GM12878 (cell line): ENCODE data around the gene TSR3. TPM values are rescaled to one million over a fixed set of nuclear protein-coding genes. Genes with fewer than 3 reads are reported as not detected.

Source experiments
- ATAC-seq: fragments of 200-7000 bp; cut with Tn5 transposase; 3 replicates; pipeline ENCODE4 v1.9.1; 2020; ENCODE audit warnings: mild to moderate bottlenecking, moderate library complexity
- BruUV-seq: library from RNA; stranded (reverse); fragments of 400-500 nt; replicated peaks from 2 replicates; lab custom pipeline; 2021; lab: Mats Ljungman, UMichigan
- CTCF ChIA-PET: fragments of 300-600 bp; sonication (Branson Sonifier 250); formaldehyde crosslinking; extraction: SDS; loops from one replicate; lab custom pipeline; 2021; ENCODE audit warnings: inconsistent platforms; lab: Yijun Ruan, JAX
- POLR2A ChIA-PET: fragments of 350-600 bp; formaldehyde crosslinking; extraction: SDS; loops from one replicate; lab custom pipeline; 2021; ENCODE audit warnings: inconsistent platforms; lab: Charles Lee
- RAD21 ChIA-PET: fragments of 300-600 bp; sonication (Branson Sonifier 250); formaldehyde crosslinking; loops from one replicate; lab custom pipeline; 2023; ENCODE audit warnings: antibody characterized with exemption; ENCODE audit not compliant: unreplicated experiment; lab: Charles Lee
- SMC1A ChIA-PET: fragments of 300-600 bp; sonication (Branson Sonifier 250); formaldehyde crosslinking; loops from one replicate; lab custom pipeline; 2023; ENCODE audit not compliant: unreplicated experiment, uncharacterized antibody; lab: Charles Lee
- DNase-seq: peaks from one replicate; pipeline ENCODE4 v3.0.0-alpha.2; 2011; ENCODE audit warnings: low read depth, low spot score
- FAIRE-seq: peaks from 3 replicates; lab custom pipeline; 2011; peaks lifted over from hg19 to GRCh38; lab: Jason Lieb, UNC
- H2AFZ ChIP-seq: 2 replicates; pipeline ENCODE4 v1.6.0; 2011; ENCODE audit warnings: low read depth, low read length, control low read depth; ENCODE audit not compliant: control insufficient read depth
- H3K27ac ChIP-seq: 2 replicates; pipeline ENCODE4 v1.5.1; 2011; ENCODE audit warnings: control low read depth; ENCODE audit not compliant: control insufficient read depth, insufficient read depth
- H3K27me3 ChIP-seq, 2 experiments: replicated peaks in 1 of 2; 2 replicates each; pipeline versions ENCODE4 v1.6.0 to v1.6.1; 2011; ENCODE audit warnings: low read length in 1 of 2; ENCODE audit not compliant: control insufficient read depth in 2 of 2, insufficient read depth in 2 of 2
- H3K36me3 ChIP-seq, 2 experiments: 2 replicates each; pipeline ENCODE4 v1.5.1; 2011; ENCODE audit warnings: low read length in 1 of 2; ENCODE audit not compliant: control insufficient read depth in 2 of 2, insufficient read depth in 2 of 2
- H3K4me1 ChIP-seq: 2 replicates; pipeline ENCODE4 v1.6.1; 2011; ENCODE audit warnings: mild to moderate bottlenecking, low read length, moderate library complexity, mixed read lengths; ENCODE audit not compliant: control insufficient read depth, insufficient read depth
- H3K4me2 ChIP-seq: 2 replicates; pipeline ENCODE4 v1.6.0; 2011; ENCODE audit warnings: control low read depth; ENCODE audit not compliant: control insufficient read depth, insufficient read depth
- H3K4me3 ChIP-seq: fragments of 200-600 bp; sonication (generic); 2 replicates; pipeline ENCODE4 v1.5.1; 2016
- H3K79me2 ChIP-seq: 2 replicates; pipeline ENCODE4 v1.6.0; 2011; ENCODE audit warnings: low read length; ENCODE audit not compliant: control insufficient read depth, insufficient read depth
- H3K9ac ChIP-seq: 2 replicates; pipeline ENCODE4 v1.8.0; 2011; ENCODE audit warnings: low read length, control low read depth, mixed read lengths; ENCODE audit not compliant: control insufficient read depth, insufficient read depth
- H3K9me3 ChIP-seq: replicated peaks from 3 replicates; pipeline ENCODE4 v1.5.1; 2011; ENCODE audit warnings: mild to moderate bottlenecking, low read length; ENCODE audit not compliant: control insufficient read depth, insufficient read depth
- H4K20me1 ChIP-seq: 2 replicates; pipeline ENCODE4 v1.6.0; 2011; ENCODE audit not compliant: control insufficient read depth, insufficient read depth
- EED ChIP-seq: sonication (generic); IDR thresholded peaks from 2 replicates; pipeline ENCODE4 v1.6.1; 2016; ENCODE audit warnings: antibody characterized with exemption, low read depth
- PKNOX1 ChIP-seq: fragments of 450-650 bp; IDR thresholded peaks from 2 replicates; pipeline ENCODE4 v1.6.1; 2016; ENCODE audit warnings: mild to moderate bottlenecking
- POLR2A ChIP-seq: IDR thresholded peaks from 2 replicates; pipeline ENCODE4 v1.6.1; 2011; ENCODE audit warnings: low read depth, mild to moderate bottlenecking, low read length
- RB1 ChIP-seq: fragments of 450-650 bp; formaldehyde crosslinking; IDR thresholded peaks from 2 replicates; pipeline ENCODE4 v1.6.1; 2017; ENCODE audit warnings: mild to moderate bottlenecking, borderline replicate concordance
- TCF12 ChIP-seq: IDR thresholded peaks from 2 replicates; pipeline ENCODE4 v1.6.1; 2011; ENCODE audit warnings: low read depth, mild to moderate bottlenecking, low read length
- ZNF687 ChIP-seq: fragments of 450-650 bp; IDR thresholded peaks from 2 replicates; pipeline ENCODE4 v1.6.1; 2017; ENCODE audit warnings: mild to moderate bottlenecking, moderate library complexity
- WGBS: methylation state at CpG from one replicate; pipeline ENCODE4 v1.1.6; 2016; ENCODE audit warnings: low lambda C conversion rate; ENCODE audit not compliant: insufficient replicate concordance, insufficient coverage; ENCODE audit errors: missing lambda C conversion rate; 5-methylcytosine and 5-hydroxymethylcytosine counted together
- in situ Hi-C: fragments of 300-500 bp; cut with MboI; formaldehyde crosslinking; loops from 9 replicates; pipeline ENCODE4 v1.14.3; 2018; ENCODE audit warnings: mixed read lengths
- intact Hi-C: fragments of 100-400 bp; cut with micrococcal nuclease; formaldehyde crosslinking; loops from one replicate; pipeline ENCODE4 v1.14.2; 2022; ENCODE audit not compliant: unreplicated experiment
- polyA plus RNA-seq, 11 experiments: library from polyadenylated mRNA; depleted of rRNA in 4 of 11; unstranded in 6 of 11; stranded (reverse) in 5 of 11; fragments of >200 nt; fragmentation: Nextera tagmentation in 4 of 11; fragmentation: Illumina TruSeq in 1 of 11; extraction: Ambion mirVana in 4 of 11; extraction: Trizol in 1 of 11; gene quantifications; 1 replicate in 1 of 11; 2 replicates in 10 of 11; pipeline versions ENCODE4 v1.2.1 to v1.2.3, GENCODE V29; 2011 to 2016; ENCODE audit warnings: inconsistent platforms in 2 of 11, missing spikeins in 2 of 11, low read depth in 1 of 11
- total RNA-seq, 4 experiments: library from RNA; depleted of rRNA in 3 of 4; stranded (reverse); fragments of >200 nt in 3 of 4; fragmentation: Illumina TruSeq in 1 of 4; extraction: Trizol in 1 of 4; gene quantifications; 2 replicates each; pipeline versions ENCODE4 v1.2.1 to v1.2.3, GENCODE V29; 2013 to 2021
- TF ChIP-seq, protein P1 (sequence below): fragments of 450-650 bp; formaldehyde crosslinking; IDR thresholded peaks from 2 replicates; pipeline ENCODE4 v1.4.0; 2020; ENCODE audit warnings: mild to moderate bottlenecking, moderate library complexity
- TF ChIP-seq, protein P2 (sequence below): IDR thresholded peaks from 2 replicates; pipeline ENCODE4 v1.6.1; 2012; ENCODE audit warnings: low read depth, low read length, improper control_type of control experiment

The TSR3 gene
- total and polyA plus RNA-seq, 10 of the 15 experiments (the other 5 are each of a cell fraction or from before 2014, with no cell fraction given) = 3.4 to 108 (median 46.9) TPM

DNA sequence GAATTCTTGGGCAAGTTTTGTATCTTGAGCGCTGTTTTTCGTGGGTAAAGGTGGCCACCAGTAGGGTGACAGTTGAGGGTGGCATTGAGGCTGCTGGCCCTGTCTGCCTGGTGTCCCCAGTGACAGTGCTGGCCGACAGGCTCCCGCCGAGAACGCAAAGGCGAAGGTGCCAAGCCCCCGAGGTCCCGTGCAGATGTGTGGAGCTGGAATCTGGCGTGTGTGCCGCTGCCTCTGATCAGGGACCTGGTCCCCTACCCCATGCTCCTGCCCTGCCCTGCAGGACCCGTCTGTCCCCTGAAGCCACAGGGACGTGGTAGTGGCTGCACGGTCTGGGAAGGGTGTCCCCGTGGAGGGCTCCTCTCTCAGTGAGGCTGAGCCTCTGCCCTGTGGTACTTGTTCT lies 38.8 kb downstream of the TSR3 start:
- Histone ChIP-seq H3K79me2 (peaks cover 52% of the 10 kb centered on the region), H3K27me3 (no peaks in the 10 kb centered on the region), H3K36me3 (peaks cover 23 to 41% of the 10 kb centered on the region in 2 experiments), H3K4me1 (peaks cover 7% of the 10 kb centered on the region), H3K4me2 (peak overlapping the region; percentile 97; the same call in 1 of the 2 replicates), H2AFZ (no peak overlapping the region), H4K20me1 (peaks cover 35% of the 10 kb centered on the region), H3K9me3 (no peaks in the 10 kb centered on the region), H3K4me3 (no peak overlapping the region), H3K9ac (no peak overlapping the region), H3K27ac (no peak overlapping the region)
- SMC1A ChIA-PET = interaction anchor here (0.6 kb wide), 1 partner anchor 17 kb away, joined by 3 read pairs; no protein-coding TSS in a partner anchor
- RAD21 ChIA-PET = no interaction called here
- FAIRE-seq = no peak
- 85% methylated on average over 15 of the region's 15 CpGs for WGBS
- ATAC-seq = no peak
- intact Hi-C loops (no loop called here), in situ Hi-C loops (no loop called here)
- TF ChIP-seq RB1 (no peak), EED (no peak), ZNF687 (no peak), PKNOX1 (no peak), TCF12 (no peak), POLR2A (peak; percentile 39; the same call in 1 of the 2 replicates)
- TF ChIP-seq, protein P1, sequence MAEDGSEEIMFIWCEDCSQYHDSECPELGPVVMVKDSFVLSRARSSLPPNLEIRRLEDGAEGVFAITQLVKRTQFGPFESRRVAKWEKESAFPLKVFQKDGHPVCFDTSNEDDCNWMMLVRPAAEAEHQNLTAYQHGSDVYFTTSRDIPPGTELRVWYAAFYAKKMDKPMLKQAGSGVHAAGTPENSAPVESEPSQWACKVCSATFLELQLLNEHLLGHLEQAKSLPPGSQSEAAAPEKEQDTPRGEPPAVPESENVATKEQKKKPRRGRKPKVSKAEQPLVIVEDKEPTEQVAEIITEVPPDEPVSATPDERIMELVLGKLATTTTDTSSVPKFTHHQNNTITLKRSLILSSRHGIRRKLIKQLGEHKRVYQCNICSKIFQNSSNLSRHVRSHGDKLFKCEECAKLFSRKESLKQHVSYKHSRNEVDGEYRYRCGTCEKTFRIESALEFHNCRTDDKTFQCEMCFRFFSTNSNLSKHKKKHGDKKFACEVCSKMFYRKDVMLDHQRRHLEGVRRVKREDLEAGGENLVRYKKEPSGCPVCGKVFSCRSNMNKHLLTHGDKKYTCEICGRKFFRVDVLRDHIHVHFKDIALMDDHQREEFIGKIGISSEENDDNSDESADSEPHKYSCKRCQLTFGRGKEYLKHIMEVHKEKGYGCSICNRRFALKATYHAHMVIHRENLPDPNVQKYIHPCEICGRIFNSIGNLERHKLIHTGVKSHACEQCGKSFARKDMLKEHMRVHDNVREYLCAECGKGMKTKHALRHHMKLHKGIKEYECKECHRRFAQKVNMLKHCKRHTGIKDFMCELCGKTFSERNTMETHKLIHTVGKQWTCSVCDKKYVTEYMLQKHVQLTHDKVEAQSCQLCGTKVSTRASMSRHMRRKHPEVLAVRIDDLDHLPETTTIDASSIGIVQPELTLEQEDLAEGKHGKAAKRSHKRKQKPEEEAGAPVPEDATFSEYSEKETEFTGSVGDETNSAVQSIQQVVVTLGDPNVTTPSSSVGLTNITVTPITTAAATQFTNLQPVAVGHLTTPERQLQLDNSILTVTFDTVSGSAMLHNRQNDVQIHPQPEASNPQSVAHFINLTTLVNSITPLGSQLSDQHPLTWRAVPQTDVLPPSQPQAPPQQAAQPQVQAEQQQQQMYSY = no peak
- TF ChIP-seq, protein P2, sequence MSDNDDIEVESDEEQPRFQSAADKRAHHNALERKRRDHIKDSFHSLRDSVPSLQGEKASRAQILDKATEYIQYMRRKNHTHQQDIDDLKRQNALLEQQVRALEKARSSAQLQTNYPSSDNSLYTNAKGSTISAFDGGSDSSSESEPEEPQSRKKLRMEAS = no peak
- no peak for DNase-seq
- CTCF ChIA-PET = no interaction called here
- POLR2A ChIA-PET = no interaction called here
- BruUV-seq = no TSS peak
